HepG2 (cell line): ENCODE results near the gene RSPH9. TPM values are rescaled to one million over a fixed set of nuclear protein-coding genes. Genes with fewer than 3 reads are reported as not detected.
A peak's percentile ranks its signal among the peaks of the same experiment; 100 is the strongest.

ENCODE experiments used
- CHD4 ChIP-seq: fragments of 200-600 bp; sonication (generic); IDR thresholded peaks from 2 replicates; pipeline ENCODE4 v1.7.0; 2017; ENCODE audit warnings: mild to moderate bottlenecking, low read length, borderline replicate concordance
- FOXK1 ChIP-seq: sonication (generic); formaldehyde crosslinking; IDR thresholded peaks from 2 replicates; pipeline ENCODE4 v1.4.0; 2020; ENCODE audit warnings: low read depth, missing genetic modification reagents, borderline replicate concordance
- FOXP1 ChIP-seq, 2 experiments: fragments of 450-650 bp in 1 of 2; IDR thresholded peaks; 2 replicates each; pipeline ENCODE4 v1.6.1; 2017 to 2018; ENCODE audit warnings: antibody characterized with exemption in 1 of 2
- GPBP1L1 ChIP-seq: sonication (generic); formaldehyde crosslinking; IDR thresholded peaks from 2 replicates; pipeline ENCODE4 v1.5.0; 2020; ENCODE audit warnings: mild to moderate bottlenecking, missing genetic modification reagents
- GTF3A ChIP-seq: sonication (generic); formaldehyde crosslinking; conservative IDR thresholded peaks from 2 replicates; pipeline ENCODE4 v1.4.0; 2020; ENCODE audit warnings: mild to moderate bottlenecking, missing genetic modification reagents
- HOXA9 ChIP-seq: sonication (generic); formaldehyde crosslinking; IDR thresholded peaks from 2 replicates; pipeline ENCODE4 v1.8.1; 2022; ENCODE audit warnings: missing genetic modification reagents, mild to moderate bottlenecking, moderate library complexity, borderline replicate concordance
- KAT8 ChIP-seq: IDR thresholded peaks from 2 replicates; pipeline ENCODE4 v1.6.1; 2016; ENCODE audit warnings: missing genetic modification reagents, missing compliant biosample characterization
- MEIS1 ChIP-seq: sonication (generic); formaldehyde crosslinking; IDR thresholded peaks from 2 replicates; pipeline ENCODE4 v1.9.0; 2021; ENCODE audit warnings: mild to moderate bottlenecking, missing genetic modification reagents, moderate library complexity, borderline replicate concordance
- MXI1 ChIP-seq: IDR thresholded peaks from 3 replicates; pipeline ENCODE4 v1.6.1; 2012; ENCODE audit warnings: low read depth, low read length, inconsistent platforms, borderline replicate concordance
- NCOA2 ChIP-seq: sonication (generic); formaldehyde crosslinking; IDR thresholded peaks from 2 replicates; pipeline ENCODE4 v1.8.0; 2022; ENCODE audit warnings: inconsistent platforms
- RBFOX2 ChIP-seq: fragments of 200-400 bp; formaldehyde crosslinking; IDR thresholded peaks from 2 replicates; pipeline ENCODE4 v1.6.1; 2017; ENCODE audit warnings: low read depth, mild to moderate bottlenecking, low read length
- REL ChIP-seq: sonication (generic); formaldehyde crosslinking; conservative IDR thresholded peaks from 2 replicates; pipeline ENCODE4 v1.8.0; 2022; ENCODE audit warnings: mild to moderate bottlenecking, missing genetic modification reagents, moderate library complexity
- SKI ChIP-seq: fragments of 450-650 bp; IDR thresholded peaks from one replicate; pipeline ENCODE4 v1.6.1; 2018; ENCODE audit warnings: mild to moderate bottlenecking; ENCODE audit not compliant: partially characterized antibody
- SOX6 ChIP-seq, 2 experiments: fragments of 450-650 bp in 1 of 2; sonication (generic) in 1 of 2; formaldehyde crosslinking in 1 of 2; IDR thresholded peaks; 2 replicates each; pipeline versions ENCODE4 v1.4.0 to v1.6.1; 2017 to 2020; ENCODE audit warnings: antibody characterized with exemption in 1 of 2, mild to moderate bottlenecking in 1 of 2, missing genetic modification reagents in 1 of 2
- SPEN ChIP-seq: sonication (generic); formaldehyde crosslinking; IDR thresholded peaks from 2 replicates; pipeline ENCODE4 v1.5.1; 2020; ENCODE audit warnings: low read depth, mild to moderate bottlenecking, missing genetic modification reagents
- SRSF1 ChIP-seq: fragments of 200-400 bp; formaldehyde crosslinking; optimal IDR thresholded peaks from 2 replicates; pipeline ENCODE3; 2017; ENCODE audit warnings: mild to moderate bottlenecking, low read depth, low read length, moderate library complexity
- TBX2 ChIP-seq: sonication (generic); formaldehyde crosslinking; IDR thresholded peaks from 2 replicates; pipeline ENCODE4 v1.5.0; 2020; ENCODE audit warnings: missing genetic modification reagents, mild to moderate bottlenecking, borderline replicate concordance
- THAP11 ChIP-seq: IDR thresholded peaks from 2 replicates; pipeline ENCODE4 v1.6.1; 2016; ENCODE audit warnings: missing biosample characterization, missing genetic modification reagents
- U2AF1 ChIP-seq: fragments of 200-400 bp; formaldehyde crosslinking; optimal IDR thresholded peaks from 2 replicates; pipeline ENCODE3; 2017; ENCODE audit warnings: mild to moderate bottlenecking, low read depth, low read length
- ZMYM3 ChIP-seq: sonication (generic); formaldehyde crosslinking; IDR thresholded peaks from 2 replicates; pipeline ENCODE4 v1.5.1; 2020; ENCODE audit warnings: mild to moderate bottlenecking, missing genetic modification reagents
- ZNF260 ChIP-seq: sonication (generic); formaldehyde crosslinking; IDR thresholded peaks from 2 replicates; pipeline ENCODE4 v1.4.0; 2020; ENCODE audit warnings: missing genetic modification reagents, low read depth, mild to moderate bottlenecking, borderline replicate concordance
- ZNF317 ChIP-seq: sonication (generic); formaldehyde crosslinking; IDR thresholded peaks from 2 replicates; pipeline ENCODE4 v1.5.0; 2020; ENCODE audit warnings: mild to moderate bottlenecking, missing genetic modification reagents
- ZNF337 ChIP-seq: sonication (generic); formaldehyde crosslinking; IDR thresholded peaks from 2 replicates; pipeline ENCODE4 v1.5.1; 2020; ENCODE audit warnings: missing genetic modification reagents, low read depth, mild to moderate bottlenecking, borderline replicate concordance
- ZNF354B ChIP-seq: sonication (generic); formaldehyde crosslinking; IDR thresholded peaks from 2 replicates; pipeline ENCODE4 v1.8.0; 2022; ENCODE audit warnings: mild to moderate bottlenecking, missing genetic modification reagents
- ZNF367 ChIP-seq: sonication (generic); formaldehyde crosslinking; IDR thresholded peaks from 2 replicates; pipeline ENCODE4 v1.4.0; 2020; ENCODE audit warnings: missing genetic modification reagents, borderline replicate concordance
- ZNF414 ChIP-seq: sonication (generic); formaldehyde crosslinking; IDR thresholded peaks from 2 replicates; pipeline ENCODE4 v1.5.0; 2020; ENCODE audit warnings: missing genetic modification reagents
- ZNF83 ChIP-seq: sonication (generic); formaldehyde crosslinking; IDR thresholded peaks from 2 replicates; pipeline ENCODE4 v1.4.0; 2020; ENCODE audit warnings: missing genetic modification reagents, mild to moderate bottlenecking, borderline replicate concordance
- polyA plus RNA-seq, 8 experiments: library from polyadenylated mRNA; depleted of rRNA in 3 of 8; stranded (reverse) in 7 of 8; unstranded in 1 of 8; fragments of >200 nt; fragmentation: Illumina TruSeq in 4 of 8; extraction: Trizol in 4 of 8; gene quantifications; 2 replicates each; pipeline versions ENCODE4 v1.2.1 to v1.2.3, GENCODE V29; 2011 to 2016; ENCODE audit warnings: low read depth in 4 of 8, missing spikeins in 1 of 8, mixed read lengths in 1 of 8; ENCODE audit not compliant: insufficient read depth in 1 of 8
- total RNA-seq, 5 experiments: library from RNA; depleted of rRNA; stranded (reverse); fragments of >200 nt; fragmentation: Illumina TruSeq; extraction: Trizol; gene quantifications; 2 replicates each; pipeline ENCODE4 v1.2.3, GENCODE V29; 2016; ENCODE audit warnings: low read depth in 1 of 5

Gene RSPH9
- total and polyA plus RNA-seq, 2 of the 13 experiments (the other 11 are each of a cell fraction or from before 2014, with no cell fraction given): 0.04 TPM; not detected in 1

GRCh38 chr6:43671801-43672690 lies 27.2 kb downstream of the RSPH9 start (continued):
- no peak for TF ChIP-seq SOX6 (IDR thresholded peaks at IDR 0.05)
- TF ChIP-seq SOX6 (CRISPR knock-in tag; IDR thresholded peaks at IDR 0.05): peak; percentile 88
- peak; percentile 65; the same call in 1 of the 2 replicates for TF ChIP-seq SPEN (CRISPR knock-in tag)
- TF ChIP-seq ZNF354B (CRISPR knock-in tag): no peak
- TF ChIP-seq FOXP1 (IDR thresholded peaks at IDR 0.05): peak; percentile 45; the same call in 1 of the 2 replicates
- TF ChIP-seq FOXP1 (CRISPR knock-in tag; IDR thresholded peaks at IDR 0.05): peak; percentile 97
- no peak for TF ChIP-seq REL (CRISPR knock-in tag)
- TF ChIP-seq TBX2 (CRISPR knock-in tag): peak; percentile 94
- TF ChIP-seq ZMYM3 (CRISPR knock-in tag): peak; percentile 92
- TF ChIP-seq ZNF317: peak; percentile 39; the same call in 1 of the 2 replicates
- 0 out of 2 replicates have a peak, but pooled peaks have one; percentile 45 for TF ChIP-seq KAT8 (CRISPR knock-in tag)
- no peak for TF ChIP-seq RBFOX2
- no peak for TF ChIP-seq ZNF367 (CRISPR knock-in tag)
- peak; percentile 73; the same call in 1 of the 2 replicates for TF ChIP-seq ZNF337
- TF ChIP-seq CHD4: peak; percentile 54; the same call in 1 of the 2 replicates
- TF ChIP-seq ZNF260 (CRISPR knock-in tag): no peak
- no peak for TF ChIP-seq GPBP1L1
- no peak for TF ChIP-seq SRSF1
- peak; percentile 59 for TF ChIP-seq U2AF1
- TF ChIP-seq MXI1: peak; percentile 71; the same call in 1 of the 3 replicates
- 0 out of 2 replicates have a peak, but pooled peaks have one; percentile 54 for TF ChIP-seq ZNF83 (CRISPR knock-in tag)
- peak; percentile 70 for TF ChIP-seq NCOA2 (CRISPR knock-in tag)
- peak; percentile 88 for TF ChIP-seq MEIS1
- TF ChIP-seq FOXK1: peak; percentile 83; the same call in 1 of the 2 replicates
- no peak; the same call in 1 of the 2 replicates for TF ChIP-seq ZNF414
- peak; percentile 49 for TF ChIP-seq THAP11
- no peak for TF ChIP-seq HOXA9 (CRISPR knock-in tag)
- TF ChIP-seq SKI: peak; percentile 50
- TF ChIP-seq GTF3A: no peak
